Measurements from ENCODE around the gene ZNF256. TPM values are rescaled to one million over a fixed set of nuclear protein-coding genes. Genes with fewer than 3 reads are reported as not detected.

ZNF256 gene
- total RNA-seq, 6 experiments from 2014 or later = 2.8 to 3.9 (median 3.2) TPM

- no peak for TF ChIP-seq CTCF (IDR thresholded peaks at IDR 0.05)
- H3K9me3 Mint-ChIP-seq = peaks cover 70% of the 10 kb centered on the region
- DNase-seq = no peak
- H3K27me3 Mint-ChIP-seq (ENCODE audit: insufficient read depth) = no peaks in the 10 kb centered on the region; the same call in 1 of the 2 replicates
- peak overlapping the region; percentile 95 for H3K4me3 Mint-ChIP-seq
- no peak overlapping the region for H3K27ac Mint-ChIP-seq
- peaks cover 61% of the 10 kb centered on the region for H3K36me3 Mint-ChIP-seq (ENCODE audit: low read depth)
- peaks cover 13% of the 10 kb centered on the region for H3K4me1 Mint-ChIP-seq (ENCODE audit: low read depth)
Observed at GRCh38 chr19:57946316-57946715, 1.2 kb downstream of the ZNF256 start.

GRCh38 chr19:57941593-57941992, 5.9 kb downstream of the ZNF256 start:
- peaks cover 90% of the 10 kb centered on the region for H3K9me3 Mint-ChIP-seq
- TF ChIP-seq CTCF (IDR thresholded peaks at IDR 0.05) = no peak
- no peak for DNase-seq
- peaks cover 85% of the 10 kb centered on the region for H3K36me3 Mint-ChIP-seq (ENCODE audit: low read depth)
- no peaks in the 10 kb centered on the region; the same call in 1 of the 2 replicates for H3K27me3 Mint-ChIP-seq (ENCODE audit: insufficient read depth)
- no peak overlapping the region for H3K4me3 Mint-ChIP-seq
- H3K27ac Mint-ChIP-seq = no peak overlapping the region
- peaks cover 9% of the 10 kb centered on the region for H3K4me1 Mint-ChIP-seq (ENCODE audit: low read depth)

- TF ChIP-seq CTCF (IDR thresholded peaks at IDR 0.05) = no peak
- Mint-ChIP-seq H3K27ac (no peak overlapping the region), H3K9me3 (peaks cover 79% of the 10 kb centered on the region), H3K36me3 (ENCODE audit: low read depth) (peaks cover 56% of the 10 kb centered on the region), H3K4me1 (ENCODE audit: low read depth) (no peaks in the 10 kb centered on the region), H3K27me3 (ENCODE audit: insufficient read depth) (peaks cover 2% of the 10 kb centered on the region; the same call in 1 of the 2 replicates), H3K4me3 (no peak overlapping the region)
- DNase-seq = no peak
Observed at GRCh38 chr19:57935731-57936130, 11.8 kb downstream of the ZNF256 start.

GRCh38 chr19:57934820-57935665, 12.5 kb downstream of the ZNF256 start, which contains the start of gene ZNF418:
Gene ZNF418 (minus strand): TSS chr19:57935402. CDS start chr19:57933822, 1,580 bp downstream.
- peak within 1 kb of the TSS; percentile 79 for H3K4me3 Mint-ChIP-seq
- H3K4me1 Mint-ChIP-seq (ENCODE audit: low read depth) = no peaks in the 10 kb centered on the region
- no peak within 1 kb of the TSS for H3K27ac Mint-ChIP-seq
- H3K36me3 Mint-ChIP-seq (ENCODE audit: low read depth) = peaks cover 55% of the 10 kb centered on the region
- peaks cover 2% of the 10 kb centered on the region; the same call in 1 of the 2 replicates for H3K27me3 Mint-ChIP-seq (ENCODE audit: insufficient read depth)
- no peak for TF ChIP-seq CTCF (IDR thresholded peaks at IDR 0.05)
- H3K9me3 Mint-ChIP-seq = peaks cover 82% of the 10 kb centered on the region
- DNase-seq = peak; percentile 35

GRCh38 chr19:57927587-57927986, 19.9 kb downstream of the ZNF256 start:
- Mint-ChIP-seq H3K4me1 (ENCODE audit: low read depth) (no peaks in the 10 kb centered on the region), H3K27ac (no peak overlapping the region), H3K27me3 (ENCODE audit: insufficient read depth) (peaks cover 2% of the 10 kb centered on the region; the same call in 1 of the 2 replicates), H3K9me3 (peaks cover 62% of the 10 kb centered on the region), H3K36me3 (ENCODE audit: low read depth) (peaks cover 26% of the 10 kb centered on the region), H3K4me3 (no peak overlapping the region)
- no peak for DNase-seq
- TF ChIP-seq CTCF (IDR thresholded peaks at IDR 0.05) = no peak

Data from HFFc6 (cell line).